Naive thymus-derived CD4-positive, alpha-beta T cell (primary cell): ENCODE measurements around the gene ADORA3. TPM values are rescaled to one million over a fixed set of nuclear protein-coding genes. Genes with fewer than 3 reads are reported as not detected.

Experiments
- ATAC-seq: fragments of 150-1000 bp; cut with Tn5 transposase; 2 replicates; pipeline ENCODE4 v1.10.0; 2021; ENCODE audit warnings: mild to moderate bottlenecking, moderate library complexity
- CTCF ChIA-PET: fragments of 350-600 bp; sonication (Branson Sonifier 250); formaldehyde crosslinking; loops from one replicate; lab custom pipeline; 2021; ENCODE audit warnings: antibody characterized with exemption; lab: Charles Lee
- POLR2A ChIA-PET: fragments of 350-600 bp; sonication (Branson Sonifier 250); formaldehyde crosslinking; loops from one replicate; lab custom pipeline; 2021; ENCODE audit warnings: antibody characterized with exemption, inconsistent platforms; lab: Charles Lee
- DNase-seq, 9 donors: peaks; one replicate each; pipeline versions ENCODE4 v3.0.0 to v3.0.0-alpha.2; 2020 to 2022; ENCODE audit warnings: mixed read lengths in 1 of 9
- H3K27ac ChIP-seq: one replicate; pipeline ENCODE4 v1.7.0; 2013; ENCODE audit warnings: mild to moderate bottlenecking, low read depth, low read length, moderate library complexity
- H3K27me3 ChIP-seq, 2 donors: one replicate each; pipeline ENCODE4 v1.7.0; 2013; ENCODE audit warnings: low read length in 2 of 2, mild to moderate bottlenecking in 2 of 2, moderate library complexity in 2 of 2; ENCODE audit not compliant: control insufficient read depth in 2 of 2, insufficient read depth in 2 of 2
- H3K36me3 ChIP-seq, 3 experiments: 1 replicate in 2 of 3; 2 replicates in 1 of 3; pipeline ENCODE4 v1.7.0; 2013; ENCODE audit warnings: low read length in 3 of 3, mild to moderate bottlenecking in 3 of 3, moderate library complexity in 1 of 3; ENCODE audit not compliant: insufficient read depth in 3 of 3, control insufficient read depth in 2 of 3
- H3K4me1 ChIP-seq, 2 donors: one replicate each; pipeline ENCODE4 v1.7.0; 2013; ENCODE audit warnings: low read length in 2 of 2, mild to moderate bottlenecking in 2 of 2, moderate library complexity in 1 of 2; ENCODE audit not compliant: control insufficient read depth in 2 of 2, insufficient read depth in 2 of 2
- H3K4me3 ChIP-seq: 2 replicates; pipeline ENCODE4 v1.7.0; 2013; ENCODE audit warnings: mild to moderate bottlenecking, low read length
- H3K9me3 ChIP-seq, 3 experiments: 1 replicate in 2 of 3; 2 replicates in 1 of 3; pipeline ENCODE4 v1.7.0; 2013; ENCODE audit warnings: low read length in 3 of 3; ENCODE audit not compliant: control insufficient read depth in 2 of 3
- H3K27ac Mint-ChIP-seq, 9 donors: one replicate each; pipeline ENCODE4 v1.8.0; 2020 to 2022; ENCODE audit warnings: mixed read lengths in 9 of 9, mild to moderate bottlenecking in 8 of 9, moderate library complexity in 5 of 9, inconsistent platforms in 2 of 9
- H3K27me3 Mint-ChIP-seq, 5 donors: one replicate each; pipeline ENCODE4 v1.8.0; 2021 to 2022; ENCODE audit warnings: mixed read lengths in 5 of 5, mild to moderate bottlenecking in 1 of 5
- H3K36me3 Mint-ChIP-seq, 5 donors: one replicate each; pipeline ENCODE4 v1.8.0; 2020 to 2022; ENCODE audit warnings: mixed read lengths in 5 of 5, mild to moderate bottlenecking in 3 of 5, inconsistent platforms in 1 of 5
- H3K4me1 Mint-ChIP-seq, 7 donors: one replicate each; pipeline ENCODE4 v1.8.0; 2020 to 2022; ENCODE audit warnings: mixed read lengths in 7 of 7, mild to moderate bottlenecking in 3 of 7, inconsistent platforms in 1 of 7
- H3K4me3 Mint-ChIP-seq, 10 donors: one replicate each; pipeline ENCODE4 v1.8.0; 2020 to 2022; ENCODE audit warnings: mild to moderate bottlenecking in 10 of 10, mixed read lengths in 10 of 10, moderate library complexity in 6 of 10, inconsistent platforms in 2 of 10
- H3K9me3 Mint-ChIP-seq, 11 donors: one replicate each; pipeline ENCODE4 v1.8.0; 2020 to 2022; ENCODE audit warnings: mixed read lengths in 11 of 11, mild to moderate bottlenecking in 4 of 11, inconsistent platforms in 1 of 11, moderate library complexity in 1 of 11
- intact Hi-C, 2 donors: fragments of 100-400 bp; cut with micrococcal nuclease; formaldehyde crosslinking; loops; one replicate each; pipeline ENCODE4 v1.15.1; 2023
- polyA plus RNA-seq, 2 donors: library from polyadenylated mRNA; unstranded; fragments of 300-500 nt; fragmentation: Illumina TruSeq; gene quantifications; one replicate each; pipeline ENCODE4 v1.2.3, GENCODE V29; 2021
- total RNA-seq, 6 experiments: library from RNA in 5 of 6; stranded (reverse) in 5 of 6; gene quantifications; 1 replicate in 5 of 6; 2 replicates in 1 of 6; pipeline ENCODE4 v1.2.3 and lab custom pipeline; 2021 to 2026

The ADORA3 gene
- total and polyA plus RNA-seq, 7 experiments from 2014 or later, result 0.66 to 1.6 (median 1.0) TPM; not detected in 4

DNA sequence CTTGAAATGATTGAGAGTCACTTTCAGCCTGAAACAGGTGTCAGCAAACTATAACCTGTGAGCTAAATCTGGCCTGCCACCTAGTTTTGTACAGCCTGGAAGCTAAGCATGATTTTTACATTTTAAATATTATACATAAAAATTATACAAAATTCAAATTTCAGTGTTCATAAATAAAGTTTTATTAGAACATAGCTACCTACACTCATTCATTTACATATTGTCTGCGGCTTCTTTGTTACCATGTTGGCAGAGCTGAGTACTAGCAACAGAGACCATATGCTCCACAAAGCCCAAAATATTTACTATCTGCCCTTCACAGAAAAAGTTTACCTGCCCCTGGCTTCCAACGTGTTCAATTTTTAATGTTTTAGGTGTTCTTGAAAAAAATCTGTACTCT lies 37.7 kb downstream of the ADORA3 start:
- Histone ChIP-seq H3K4me1 (peaks cover 20 to 23% of the 10 kb centered on the region in 2 donors), H3K36me3 (peaks cover 7 to 34% (median 14%) of the 10 kb centered on the region in 3 experiments), H3K9me3 (no peaks in the 10 kb centered on the region), H3K27me3 (no peaks in the 10 kb centered on the region), H3K27ac (no peak overlapping the region), H3K4me3 (no peak overlapping the region)
- intact Hi-C loops, result no loop called here
- DNase-seq (no peak), ATAC-seq (no peak)
- POLR2A ChIA-PET, result interaction anchor here (0.6 to 3.4 kb wide), 6 partner anchors 11 to 42 kb away, joined by 3 to 12 read pairs (median 3); partner anchors contain the start of genes ADORA3, ATP5PB, TMIGD3 and WDR77
- Mint-ChIP-seq H3K27ac (peak overlapping the region in 1 of 9 donors; percentile 7), H3K9me3 (no peaks in the 10 kb centered on the region), H3K4me1 (peaks cover 3 to 32% (median 25%) of the 10 kb centered on the region in 7 donors), H3K36me3 (peaks cover 7 to 42% (median 31%) of the 10 kb centered on the region in 5 donors), H3K4me3 (no peak overlapping the region), H3K27me3 (no peaks in the 10 kb centered on the region)
- CTCF ChIA-PET, result interaction anchor here (1.2 to 2.3 kb wide), 3 partner anchors 11 to 42 kb away, joined by 4 to 11 read pairs (median 4); no protein-coding TSS in a partner anchor

DNA sequence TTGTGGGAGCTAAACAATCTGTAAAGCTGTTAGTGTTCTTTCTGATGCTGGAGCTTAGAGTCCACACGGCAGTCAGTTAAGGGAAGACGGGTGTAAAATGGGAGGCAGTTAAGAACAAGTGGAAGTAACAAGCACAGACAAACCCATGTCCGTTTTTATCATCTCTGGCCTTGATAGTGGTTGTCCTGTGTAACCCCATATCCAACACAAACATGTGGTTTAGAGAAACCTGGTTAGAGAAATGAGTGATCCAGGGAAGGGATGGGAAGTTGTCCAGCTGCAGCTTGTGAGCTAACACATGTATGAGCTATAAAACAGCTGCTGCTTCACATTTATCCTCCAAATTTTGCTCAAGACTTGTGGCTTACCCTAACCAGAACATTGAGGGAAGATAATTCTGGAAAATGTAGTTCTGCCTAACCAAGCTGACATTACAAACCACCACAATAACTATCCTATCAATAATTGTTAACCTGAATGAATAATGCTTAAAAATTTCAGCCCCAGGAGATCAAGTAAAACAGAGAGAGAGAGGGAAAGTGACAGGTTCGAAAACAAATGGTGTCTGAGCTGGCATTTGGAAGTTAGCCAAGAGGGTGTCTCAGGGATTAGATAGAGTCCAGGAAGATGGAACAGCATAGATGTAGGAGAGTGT lies 40.3 kb downstream of the ADORA3 start:
- CTCF ChIA-PET, result no interaction called here
- H3K27ac ChIP-seq, result no peak overlapping the region
- H3K4me1 Mint-ChIP-seq, result peaks cover 3 to 35% (median 29%) of the 10 kb centered on the region in 7 donors
- ATAC-seq (no peak), DNase-seq (no peak)
- peaks cover 7 to 48% (median 21%) of the 10 kb centered on the region in 3 experiments for H3K36me3 ChIP-seq
- intact Hi-C loops, result no loop called here
- no peaks in the 10 kb centered on the region for H3K9me3 ChIP-seq
- no peak overlapping the region for H3K4me3 Mint-ChIP-seq
- no peaks in the 10 kb centered on the region for H3K9me3 Mint-ChIP-seq
- no peak overlapping the region for H3K4me3 ChIP-seq
- peak overlapping the region in 5 of 9 donors; percentile 21 to 62 (median 48) for H3K27ac Mint-ChIP-seq
- POLR2A ChIA-PET, result interaction anchor here (0.9 to 1.8 kb wide), 5 partner anchors 9 to 25 kb away, joined by 4 to 8 read pairs (median 6); partner anchors contain the start of genes ATP5PB and WDR77
- no peaks in the 10 kb centered on the region for H3K4me1 ChIP-seq
- H3K27me3 ChIP-seq, result no peaks in the 10 kb centered on the region
- no peaks in the 10 kb centered on the region for H3K27me3 Mint-ChIP-seq
- peaks cover 9 to 57% (median 40%) of the 10 kb centered on the region in 5 donors for H3K36me3 Mint-ChIP-seq

DNA sequence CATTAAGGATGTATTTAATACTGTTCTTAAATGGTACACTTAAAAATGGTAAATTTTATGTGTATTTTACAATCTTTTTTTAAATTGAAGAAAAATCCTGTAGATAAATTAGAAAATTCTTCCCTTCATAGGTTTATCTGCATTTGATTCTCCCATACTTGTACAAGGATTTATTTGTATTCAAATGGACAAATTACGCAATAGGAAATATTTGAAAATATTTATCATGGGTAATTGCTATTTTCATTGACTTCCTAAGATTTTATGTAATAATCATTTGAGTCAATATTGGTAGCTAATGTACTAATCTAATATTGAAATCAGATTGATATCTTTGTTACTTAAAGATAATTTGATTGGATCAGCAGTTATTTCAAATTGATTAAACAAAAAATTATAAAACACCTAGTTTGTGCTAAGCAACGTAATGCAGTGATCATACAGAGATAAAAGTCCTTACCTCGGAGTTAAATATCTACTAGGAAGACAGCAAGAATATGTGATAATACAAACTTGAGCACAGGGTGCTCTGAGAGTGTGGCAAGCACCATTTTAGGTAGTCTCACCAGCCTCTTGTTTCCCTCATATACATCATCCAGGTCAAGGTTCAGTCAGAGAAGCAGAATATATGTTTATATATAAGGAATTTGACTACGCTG lies 40.9 kb downstream of the ADORA3 start:
- H3K27me3 Mint-ChIP-seq, result no peaks in the 10 kb centered on the region
- H3K9me3 Mint-ChIP-seq, result no peaks in the 10 kb centered on the region
- peaks cover 9 to 64% (median 42%) of the 10 kb centered on the region in 5 donors for H3K36me3 Mint-ChIP-seq
- H3K27ac Mint-ChIP-seq, result peak overlapping the region in 4 of 9 donors; percentile 21 to 62 (median 44)
- H3K4me1 Mint-ChIP-seq, result peaks cover 3 to 39% (median 24%) of the 10 kb centered on the region in 7 donors
- H3K4me3 Mint-ChIP-seq, result no peak overlapping the region
- Histone ChIP-seq H3K4me3 (no peak overlapping the region), H3K27ac (no peak overlapping the region), H3K9me3 (no peaks in the 10 kb centered on the region), H3K27me3 (no peaks in the 10 kb centered on the region), H3K4me1 (no peaks in the 10 kb centered on the region), H3K36me3 (peaks cover 7 to 51% (median 23%) of the 10 kb centered on the region in 3 experiments)
- intact Hi-C loops, result no loop called here
- CTCF ChIA-PET, result no interaction called here
- POLR2A ChIA-PET, result interaction anchor here (0.9 to 1.8 kb wide), 6 partner anchors 9 to 24 kb away, joined by 4 to 8 read pairs (median 6); partner anchors contain the start of genes ATP5PB and WDR77
- no peak for ATAC-seq
- DNase-seq, result no peak

DNA sequence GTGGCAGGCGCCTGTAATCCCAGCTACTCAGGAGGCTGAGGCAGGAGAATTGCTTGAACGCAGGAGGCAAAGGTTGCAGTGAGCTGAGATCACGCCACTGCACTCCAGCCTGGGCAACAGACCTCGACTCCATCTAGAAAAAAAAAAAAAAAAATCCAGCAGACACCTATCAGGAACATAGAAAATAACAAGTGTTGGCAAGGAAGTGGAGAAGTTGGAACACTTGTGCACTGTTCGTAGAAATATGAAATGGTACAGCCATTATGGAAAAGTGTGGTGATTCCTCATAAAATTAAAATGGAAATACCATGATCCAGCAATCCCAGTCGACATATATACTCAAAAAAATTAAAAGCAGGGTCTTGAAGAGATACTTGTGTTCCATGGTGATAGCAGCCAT lies 41.7 kb downstream of the ADORA3 start:
- Mint-ChIP-seq H3K27me3 (no peaks in the 10 kb centered on the region), H3K9me3 (no peaks in the 10 kb centered on the region), H3K27ac (peak overlapping the region in 1 of 9 donors; percentile 28), H3K4me3 (no peak overlapping the region), H3K4me1 (peaks cover 6 to 39% (median 26%) of the 10 kb centered on the region in 7 donors), H3K36me3 (peaks cover 9 to 71% (median 45%) of the 10 kb centered on the region in 5 donors)
- no peaks in the 10 kb centered on the region for H3K4me1 ChIP-seq
- no peak for DNase-seq
- no peaks in the 10 kb centered on the region for H3K27me3 ChIP-seq
- ATAC-seq, result no peak
- intact Hi-C loops, result no loop called here
- no peak overlapping the region for H3K4me3 ChIP-seq
- no peak overlapping the region for H3K27ac ChIP-seq
- H3K36me3 ChIP-seq, result peaks cover 7 to 57% (median 23%) of the 10 kb centered on the region in 3 experiments
- ChIA-PET CTCF (interaction anchor here (0.7 kb wide), 1 partner anchor 307 kb away, joined by 5 read pairs; no protein-coding TSS in a partner anchor), POLR2A (interaction anchor here (1.0 kb wide), 1 partner anchor 14 kb away, joined by 4 read pairs; no protein-coding TSS in a partner anchor)
- no peaks in the 10 kb centered on the region for H3K9me3 ChIP-seq

DNA sequence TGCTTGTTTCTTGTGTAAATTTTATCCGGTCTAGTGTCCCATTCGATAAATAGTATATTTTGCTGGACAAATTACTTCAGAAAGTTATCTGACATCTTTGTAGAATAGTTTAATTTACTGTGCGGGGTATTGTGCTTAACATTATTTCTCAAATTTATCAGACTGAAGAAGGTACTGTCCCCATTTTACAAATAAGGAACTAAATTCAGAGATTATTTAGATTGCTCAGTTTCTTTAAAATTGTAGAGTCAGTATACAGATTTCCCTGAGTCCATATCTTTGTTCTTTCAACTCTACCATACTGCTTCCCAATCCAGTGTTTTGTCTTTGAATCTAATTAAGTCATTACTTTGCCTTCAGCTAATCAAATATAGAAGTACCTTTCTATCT lies 47.8 kb downstream of the ADORA3 start:
- Mint-ChIP-seq H3K9me3 (peaks cover 0 to 4% (median 0%) of the 10 kb centered on the region in 11 donors), H3K36me3 (peaks cover 9 to 62% (median 36%) of the 10 kb centered on the region in 5 donors), H3K4me3 (peak overlapping the region in 5 of 10 donors; percentile 3 to 97 (median 42)), H3K27me3 (no peaks in the 10 kb centered on the region), H3K4me1 (peaks cover 29 to 69% (median 64%) of the 10 kb centered on the region in 7 donors), H3K27ac (peak overlapping the region; percentile 25 to 86 (median 47))
- Histone ChIP-seq H3K4me1 (peaks cover 34 to 40% of the 10 kb centered on the region in 2 donors), H3K27ac (peak overlapping the region; percentile 37), H3K9me3 (no peaks in the 10 kb centered on the region), H3K27me3 (no peaks in the 10 kb centered on the region), H3K36me3 (peaks cover 0 to 68% (median 20%) of the 10 kb centered on the region in 3 experiments), H3K4me3 (no peak overlapping the region)
- POLR2A ChIA-PET, result interaction anchor here (1.2 kb wide), 1 partner anchor 20 kb away, joined by 3 read pairs; no protein-coding TSS in a partner anchor
- no peak for DNase-seq
- intact Hi-C loops, result no loop called here
- CTCF ChIA-PET, result interaction anchor here (0.5 kb wide), 1 partner anchor 42 kb away, joined by 3 read pairs; no protein-coding TSS in a partner anchor
- ATAC-seq, result no peak

DNA sequence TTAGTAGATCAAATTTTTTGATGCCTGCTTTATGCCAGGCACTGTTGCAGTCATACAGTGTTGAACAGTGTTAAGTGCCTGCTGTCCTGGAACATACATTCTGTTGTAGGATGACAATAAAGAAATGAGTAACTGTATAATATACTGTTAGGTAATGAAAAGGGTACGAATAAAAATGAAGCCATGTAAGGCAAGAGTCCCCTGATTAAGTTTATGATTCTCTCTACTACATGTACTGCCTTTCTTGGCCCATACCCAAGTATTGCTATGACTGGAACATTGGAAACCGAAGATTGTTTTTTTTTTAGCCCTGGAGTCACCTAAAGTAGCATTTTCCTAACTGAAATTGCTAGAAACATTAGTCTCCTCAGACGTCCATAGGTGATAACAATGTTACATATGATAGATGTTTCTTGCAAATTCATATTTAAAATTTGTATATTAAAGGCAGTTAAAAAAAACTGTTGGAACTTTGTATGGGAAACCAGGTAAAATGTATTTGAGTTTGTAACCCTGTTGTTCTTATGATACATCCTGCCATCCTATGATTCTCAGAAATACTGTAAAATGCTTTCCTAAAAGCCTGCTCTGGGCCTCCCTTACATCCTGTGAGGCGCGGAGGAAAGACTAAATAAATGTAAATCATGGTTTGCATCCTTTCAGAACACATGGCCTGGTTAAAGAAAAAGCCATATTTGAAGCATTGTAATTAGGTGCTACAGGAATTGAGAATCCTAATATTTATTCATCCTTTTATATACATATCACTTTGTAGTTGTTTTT lies 48.4 kb downstream of the ADORA3 start:
- peak overlapping the region in 7 of 9 donors; percentile 28 to 86 (median 65) for H3K27ac Mint-ChIP-seq

More for the DNA sequence above, 48.4 kb downstream of the ADORA3 start:
- peaks cover 34 to 75% (median 70%) of the 10 kb centered on the region in 7 donors for H3K4me1 Mint-ChIP-seq
- peak overlapping the region in 7 of 10 donors; percentile 5 to 97 (median 38) for H3K4me3 Mint-ChIP-seq
- POLR2A ChIA-PET, result no interaction called here
- Histone ChIP-seq H3K36me3 (peaks cover 0 to 65% (median 20%) of the 10 kb centered on the region in 3 experiments), H3K4me3 (no peak overlapping the region), H3K27me3 (no peaks in the 10 kb centered on the region), H3K9me3 (no peaks in the 10 kb centered on the region), H3K27ac (peak overlapping the region; percentile 37), H3K4me1 (peaks cover 40 to 46% of the 10 kb centered on the region in 2 donors)
- DNase-seq, result no peak
- H3K9me3 Mint-ChIP-seq, result peaks cover 0 to 4% (median 0%) of the 10 kb centered on the region in 11 donors
- no peaks in the 10 kb centered on the region for H3K27me3 Mint-ChIP-seq
- no peak for ATAC-seq
- CTCF ChIA-PET, result no interaction called here
- intact Hi-C loops, result no loop called here
- peaks cover 8 to 65% (median 33%) of the 10 kb centered on the region in 5 donors for H3K36me3 Mint-ChIP-seq
